CD14-positive monocyte (primary cell): ENCODE data around the gene CABCOCO1. TPM values are rescaled to one million over a fixed set of nuclear protein-coding genes. Genes with fewer than 3 reads are reported as not detected.

ENCODE experiments used
- DNase-seq, 3 donors: peaks; one replicate each; pipeline ENCODE4 v3.0.0-alpha.2; 2011 to 2022
- H2AFZ ChIP-seq: 2 replicates; pipeline ENCODE4 v1.6.0; 2012; ENCODE audit warnings: mild to moderate bottlenecking, low read depth, low read length, inconsistent platforms; ENCODE audit not compliant: insufficient read depth, poor library complexity, severe bottlenecking
- H3K27ac ChIP-seq, 2 donors: 1 replicate in 1 of 2; 2 replicates in 1 of 2; pipeline ENCODE4 v1.5.1; 2012 to 2013; ENCODE audit warnings: low read length in 2 of 2, control low read depth in 1 of 2, inconsistent platforms in 1 of 2, low read depth in 1 of 2, mild to moderate bottlenecking in 1 of 2
- H3K27me3 ChIP-seq, 2 donors: one replicate each; pipeline versions ENCODE4 v1.6.0 to v1.6.1; 2011 to 2013; ENCODE audit warnings: low read length in 2 of 2; ENCODE audit not compliant: control insufficient read depth in 2 of 2, insufficient read depth in 2 of 2
- H3K36me3 ChIP-seq, 2 donors: replicated peaks in 1 of 2; 1 replicate in 1 of 2; 2 replicates in 1 of 2; pipeline versions ENCODE4 v1.5.1 to v1.6.1; 2012 to 2013; ENCODE audit warnings: low read length in 2 of 2, control low read depth in 1 of 2, inconsistent platforms in 1 of 2, mild to moderate bottlenecking in 1 of 2; ENCODE audit not compliant: insufficient read depth in 2 of 2, control insufficient read depth in 1 of 2
- H3K4me1 ChIP-seq, 2 donors: 1 replicate in 1 of 2; 2 replicates in 1 of 2; pipeline versions ENCODE4 v1.5.1 to v1.6.1; 2012 to 2013; ENCODE audit warnings: low read length in 2 of 2, control low read depth in 1 of 2, inconsistent platforms in 1 of 2, mild to moderate bottlenecking in 1 of 2, moderate library complexity in 1 of 2; ENCODE audit not compliant: insufficient read depth in 2 of 2, control insufficient read depth in 1 of 2
- H3K4me2 ChIP-seq: replicated peaks from 2 replicates; pipeline ENCODE3; 2012; ENCODE audit warnings: low read length, moderate library complexity, mild to moderate bottlenecking; ENCODE audit not compliant: poor library complexity, severe bottlenecking; ENCODE audit errors: extremely low read depth
- H3K4me3 ChIP-seq, 3 experiments: fragments of 200-600 bp in 1 of 3; sonication (generic) in 1 of 3; replicated peaks in 1 of 3; 1 replicate in 2 of 3; 2 replicates in 1 of 3; pipeline ENCODE4 v1.5.1; 2011 to 2013; ENCODE audit warnings: low read length in 3 of 3, mild to moderate bottlenecking in 3 of 3, control low read depth in 2 of 3, low read depth in 2 of 3, inconsistent platforms in 1 of 3, moderate library complexity in 1 of 3
- H3K79me2 ChIP-seq: 2 replicates; pipeline ENCODE4 v1.6.0; 2012; ENCODE audit warnings: mild to moderate bottlenecking, control low read depth, inconsistent platforms, low read length, moderate library complexity; ENCODE audit not compliant: insufficient read depth
- H3K9ac ChIP-seq: 2 replicates; pipeline ENCODE4 v1.6.0; 2017; ENCODE audit warnings: low read length, mild to moderate bottlenecking; ENCODE audit not compliant: insufficient read depth, poor library complexity, severe bottlenecking
- H3K9me3 ChIP-seq, 2 donors: replicated peaks in 1 of 2; 1 replicate in 1 of 2; 2 replicates in 1 of 2; pipeline versions ENCODE4 v1.5.1 to v1.6.1; 2012 to 2013; ENCODE audit warnings: low read length in 2 of 2, control low read depth in 1 of 2; ENCODE audit not compliant: control insufficient read depth in 1 of 2, insufficient read depth in 1 of 2
- H4K20me1 ChIP-seq: 2 replicates; pipeline ENCODE4 v1.6.0; 2012; ENCODE audit warnings: mild to moderate bottlenecking, low read length, control low read depth, moderate library complexity; ENCODE audit not compliant: insufficient read depth
- H3K27ac Mint-ChIP-seq, 7 donors: one replicate each; pipeline ENCODE4 v1.8.0; 2020; ENCODE audit warnings: mild to moderate bottlenecking in 7 of 7, mixed read lengths in 7 of 7, moderate library complexity in 6 of 7, inconsistent platforms in 2 of 7
- H3K27me3 Mint-ChIP-seq, 3 donors: one replicate each; pipeline ENCODE4 v1.8.0; 2021 to 2022; ENCODE audit warnings: low read depth in 3 of 3, mild to moderate bottlenecking in 3 of 3, mixed read lengths in 3 of 3, moderate library complexity in 3 of 3, inconsistent platforms in 1 of 3
- H3K36me3 Mint-ChIP-seq, 2 donors: one replicate each; pipeline ENCODE4 v1.8.0; 2020; ENCODE audit warnings: mixed read lengths in 2 of 2, inconsistent platforms in 1 of 2, mild to moderate bottlenecking in 1 of 2
- H3K4me1 Mint-ChIP-seq: one replicate; pipeline ENCODE4 v1.8.0; 2020; ENCODE audit warnings: mild to moderate bottlenecking, mixed read lengths
- H3K4me3 Mint-ChIP-seq, 2 donors: one replicate each; pipeline ENCODE4 v1.8.0; 2020; ENCODE audit warnings: mild to moderate bottlenecking in 2 of 2, mixed read lengths in 2 of 2, moderate library complexity in 1 of 2
- H3K9me3 Mint-ChIP-seq, 7 donors: one replicate each; pipeline ENCODE4 v1.8.0; 2020 to 2022; ENCODE audit warnings: mixed read lengths in 7 of 7, mild to moderate bottlenecking in 6 of 7, moderate library complexity in 6 of 7, inconsistent platforms in 2 of 7
- CTCF ChIP-seq: fragments of 200-600 bp; IDR thresholded peaks from one replicate; pipeline ENCODE4 v1.8.0; 2022; ENCODE audit warnings: antibody characterized with exemption, mild to moderate bottlenecking
- WGBS: methylation state at CpG from one replicate; pipeline ENCODE4 v1.1.5; 2013; ENCODE audit warnings: missing lambda C conversion rate; ENCODE audit not compliant: insufficient coverage; 5-methylcytosine and 5-hydroxymethylcytosine counted together
- intact Hi-C, 2 donors: fragments of 100-400 bp; cut with micrococcal nuclease; formaldehyde crosslinking; loops; one replicate each; pipeline versions ENCODE4 v1.15.0 to v1.15.1; 2023
- polyA plus RNA-seq, 3 donors: library from polyadenylated mRNA; depleted of rRNA in 1 of 3; unstranded in 2 of 3; stranded (reverse) in 1 of 3; fragments of 300-500 nt in 2 of 3; fragments of >200 nt in 1 of 3; fragmentation: Illumina TruSeq in 2 of 3; gene quantifications; 1 replicate in 2 of 3; 2 replicates in 1 of 3; pipeline ENCODE4 v1.2.3, GENCODE V29; 2012 to 2021

CABCOCO1 gene
- polyA plus RNA-seq, 3 donors: not detected

GRCh38 chr10:61620506-61620905, 42.2 kb upstream of the CABCOCO1 start:
- Histone ChIP-seq H3K36me3 (no peaks in the 10 kb centered on the region), H4K20me1 (no peaks in the 10 kb centered on the region), H3K4me3 (no peak overlapping the region), H3K9me3 (no peaks in the 10 kb centered on the region), H3K4me2 (no peak overlapping the region), H3K27me3 (no peaks in the 10 kb centered on the region), H3K27ac (no peak overlapping the region), H3K4me1 (no peaks in the 10 kb centered on the region), H3K9ac (no peak overlapping the region), H2AFZ (no peak overlapping the region), H3K79me2 (no peaks in the 10 kb centered on the region)
- no peak for TF ChIP-seq CTCF
- no peak for DNase-seq
- intact Hi-C loops: no loop called here
- H3K4me3 Mint-ChIP-seq: no peak overlapping the region
- H3K27me3 Mint-ChIP-seq: peaks cover 0 to 5% (median 1%) of the 10 kb centered on the region in 3 donors
- no peaks in the 10 kb centered on the region for H3K36me3 Mint-ChIP-seq
- H3K27ac Mint-ChIP-seq: no peak overlapping the region
- no peaks in the 10 kb centered on the region for H3K4me1 Mint-ChIP-seq
- peaks cover 0 to 5% (median 0%) of the 10 kb centered on the region in 7 donors for H3K9me3 Mint-ChIP-seq

GRCh38 chr10:61621605-61622051, 41.1 kb upstream of the CABCOCO1 start:
- no peak overlapping the region for H3K27ac Mint-ChIP-seq
- intact Hi-C loops: no loop called here
- no peak overlapping the region for H3K4me2 ChIP-seq
- H3K4me3 Mint-ChIP-seq: no peak overlapping the region
- H3K27me3 Mint-ChIP-seq: peaks cover 0 to 5% (median 1%) of the 10 kb centered on the region in 3 donors
- H3K9me3 Mint-ChIP-seq: peaks cover 0 to 5% (median 0%) of the 10 kb centered on the region in 7 donors
- H3K9me3 ChIP-seq: no peaks in the 10 kb centered on the region
- H3K4me1 Mint-ChIP-seq: no peaks in the 10 kb centered on the region
- no peaks in the 10 kb centered on the region for H3K27me3 ChIP-seq
- no peak overlapping the region for H3K27ac ChIP-seq
- no peaks in the 10 kb centered on the region for H3K4me1 ChIP-seq
- no peak overlapping the region for H2AFZ ChIP-seq
- no peaks in the 10 kb centered on the region for H4K20me1 ChIP-seq
- H3K9ac ChIP-seq: no peak overlapping the region
- H3K36me3 ChIP-seq: no peaks in the 10 kb centered on the region
- no peak overlapping the region for H3K4me3 ChIP-seq
- TF ChIP-seq CTCF: no peak
- no peaks in the 10 kb centered on the region for H3K79me2 ChIP-seq
- WGBS: 86% methylated on average over 10 of the region's 10 CpGs
- no peaks in the 10 kb centered on the region for H3K36me3 Mint-ChIP-seq
- no peak for DNase-seq
